GM18502 (cell line): ENCODE results near the gene SPTSSA.

Experiments
- ATAC-seq: cut with Tn5 transposase; IDR thresholded peaks from one replicate; pipeline ENCODE4 v1.9.1; 2021; ENCODE audit warnings: mild to moderate bottlenecking; ENCODE audit not compliant: unreplicated experiment, poor library complexity

The SPTSSA gene

GRCh38 chr14:34474187-34474679 is 12.2 kb upstream of the SPTSSA start:
- ATAC-seq, result no peak

GRCh38 chr14:34472706-34473279 is 10.8 kb upstream of the SPTSSA start:
- ATAC-seq, result no peak

- no peak for ATAC-seq
Observed at GRCh38 chr14:34470319-34470718, 8.3 kb upstream of the SPTSSA start.

GRCh38 chr14:34466691-34467090 is 4.7 kb upstream of the SPTSSA start:
- no peak for ATAC-seq

- no peak for ATAC-seq
Observed at GRCh38 chr14:34465069-34465859, 3.2 kb upstream of the SPTSSA start.

- no peak for ATAC-seq
Observed at GRCh38 chr14:34463598-34463961, 1.5 kb upstream of the SPTSSA start.

GRCh38 chr14:34461334-34462131 is 507 bp downstream of the SPTSSA start:
- peak; percentile 49 for ATAC-seq

- no peak for ATAC-seq
Observed at GRCh38 chr14:34460841-34461240, 1.2 kb downstream of the SPTSSA start.

GRCh38 chr14:34460295-34460694 is 1.7 kb downstream of the SPTSSA start:
- no peak for ATAC-seq

- ATAC-seq, result no peak
Observed at GRCh38 chr14:34457186-34457585, 4.9 kb downstream of the SPTSSA start.

GRCh38 chr14:34453226-34453625 is 8.8 kb downstream of the SPTSSA start:
- no peak for ATAC-seq

GRCh38 chr14:34452258-34452822 is 9.7 kb downstream of the SPTSSA start:
- ATAC-seq, result no peak

- no peak for ATAC-seq
Observed at GRCh38 chr14:34450958-34451357, 11.1 kb downstream of the SPTSSA start.

GRCh38 chr14:34450542-34450915 is 11.5 kb downstream of the SPTSSA start:
- ATAC-seq, result no peak

- ATAC-seq, result no peak
Observed at GRCh38 chr14:34449819-34450541, 12.1 kb downstream of the SPTSSA start.

GRCh38 chr14:34439090-34439489 is 22.9 kb downstream of the SPTSSA start:
- ATAC-seq, result no peak

- ATAC-seq, result no peak
Observed at GRCh38 chr14:34438438-34438837, 23.6 kb downstream of the SPTSSA start.

- no peak for ATAC-seq
Observed at GRCh38 chr14:34437729-34438080, 24.3 kb downstream of the SPTSSA start.

- no peak for ATAC-seq
Observed at GRCh38 chr14:34436960-34437728, 24.9 kb downstream of the SPTSSA start.
